Calu3 (cell line): ENCODE data around the gene CCDC142. TPM values are rescaled to one million over a fixed set of nuclear protein-coding genes. Genes with fewer than 3 reads are reported as not detected.

Source experiments
- Bru-seq: library from RNA; stranded (reverse); fragments of 400-500 nt; gene quantifications from one replicate; lab custom pipeline; 2021; lab: Mats Ljungman, UMichigan
- BruChase-seq, 2 experiments: library from RNA; stranded (reverse); fragments of 400-500 nt; gene quantifications; one replicate each; lab custom pipeline; 2021; lab: Mats Ljungman, UMichigan
- BruUV-seq: library from RNA; stranded (reverse); fragments of 400-500 nt; replicated peaks from 2 replicates; lab custom pipeline; 2021; lab: Mats Ljungman, UMichigan
- CTCF ChIA-PET: fragments of 300-600 bp; sonication (Branson Sonifier 250); formaldehyde crosslinking; loops from one replicate; lab custom pipeline; 2022; ENCODE audit warnings: antibody characterized with exemption; lab: Charles Lee
- DNase-seq: peaks from one replicate; pipeline ENCODE4 v3.0.0; 2022
- H3K27ac Mint-ChIP-seq: one replicate; pipeline ENCODE4 v1.8.0; 2022; ENCODE audit warnings: mixed read lengths; ENCODE audit not compliant: unreplicated experiment
- H3K27me3 Mint-ChIP-seq: one replicate; pipeline ENCODE4 v1.8.0; 2022; ENCODE audit warnings: mixed read lengths; ENCODE audit not compliant: unreplicated experiment
- H3K36me3 Mint-ChIP-seq: one replicate; pipeline ENCODE4 v1.8.0; 2022; ENCODE audit warnings: mild to moderate bottlenecking, moderate library complexity, mixed read lengths; ENCODE audit not compliant: insufficient read depth, unreplicated experiment
- H3K4me1 Mint-ChIP-seq: one replicate; pipeline ENCODE4 v1.8.0; 2022; ENCODE audit warnings: mild to moderate bottlenecking, low read depth, mixed read lengths; ENCODE audit not compliant: unreplicated experiment
- H3K4me3 Mint-ChIP-seq: one replicate; pipeline ENCODE4 v1.8.0; 2022; ENCODE audit warnings: mild to moderate bottlenecking, low read depth, moderate library complexity, mixed read lengths; ENCODE audit not compliant: unreplicated experiment
- H3K9me3 Mint-ChIP-seq: one replicate; pipeline ENCODE4 v1.8.0; 2022; ENCODE audit warnings: low read depth, mixed read lengths; ENCODE audit not compliant: unreplicated experiment
- CTCF ChIP-seq: fragments of 200-600 bp; IDR thresholded peaks from one replicate; pipeline ENCODE4 v1.8.0; 2022; ENCODE audit warnings: antibody characterized with exemption; ENCODE audit not compliant: unreplicated experiment
- intact Hi-C: fragments of 100-400 bp; cut with micrococcal nuclease; formaldehyde crosslinking; loops from one replicate; pipeline ENCODE4 v1.10.0; 2022; ENCODE audit not compliant: unreplicated experiment
- long read RNA-seq: library from polyadenylated mRNA; stranded (forward); transcript quantifications from one replicate; pipeline ENCODE4 v2.0.0, GENCODE V29; 2022
- total RNA-seq: library from RNA; stranded (reverse); gene quantifications from 2 replicates; pipeline ENCODE4 v1.2.3, GENCODE V29; 2022

Gene CCDC142
- 29.9 and 30.4 TPM in 2 replicates for total RNA-seq
- percentile 62 among the genes with signal in this experiment for Bru-seq, nascent RNA
- percentile 64 among the genes with signal in this experiment for BruChase-seq, experiment 1, labeled RNA remaining after a 6-hour chase
- BruChase-seq, experiment 2, labeled RNA remaining after a 2-hour chase, result percentile 70 among the genes with signal in this experiment
- long read RNA-seq, partial matches to known transcripts, result 3 of 13 reads
- long read RNA-seq, other reads (novel, unspliced or antisense), result 7 of 13 reads

- H3K4me3 Mint-ChIP-seq, result peak within 1 kb of the TSS; percentile 85
- peaks cover 24% of the 10 kb centered on the region for H3K4me1 Mint-ChIP-seq
- no peaks in the 10 kb centered on the region for H3K27me3 Mint-ChIP-seq
- intact Hi-C loops, result loop anchor here (1.0 kb wide), 3 partner anchors 42 to 104 kb away; partner anchors contain the start of gene RTKN
- DNase-seq, result peak; percentile 94
- TF ChIP-seq CTCF, result peak; percentile 79
- peaks cover 60% of the 10 kb centered on the region for H3K36me3 Mint-ChIP-seq
- peak within 1 kb of the TSS; percentile 68 for H3K27ac Mint-ChIP-seq
- H3K9me3 Mint-ChIP-seq, result no peaks in the 10 kb centered on the region
- CTCF ChIA-PET, result interaction anchor here (0.6 to 1.9 kb wide), 10 partner anchors 17 to 326 kb away, joined by 3 to 11 read pairs (median 4); partner anchors contain the start of genes AUP1, HTRA2, PCGF1 and WBP1
- TSS peak; percentile 82 for BruUV-seq
Measured at GRCh38 chr2:74482801-74483674, at the start of gene CCDC142, which contains the start of gene TTC31. Gene CCDC142, minus strand, starts transcription at chr2:74482998. Its CDS starts 161 bp downstream, at chr2:74482837. Gene TTC31, plus strand, starts transcription at chr2:74483081. Its CDS starts 15 bp downstream, at chr2:74483096.

- no peak for TF ChIP-seq CTCF
- no peak for DNase-seq
- Mint-ChIP-seq H3K4me1 (peaks cover 28% of the 10 kb centered on the region), H3K27me3 (peaks cover 18% of the 10 kb centered on the region), H3K27ac (no peak overlapping the region), H3K9me3 (no peaks in the 10 kb centered on the region), H3K4me3 (no peak overlapping the region), H3K36me3 (peaks cover 34% of the 10 kb centered on the region)
- intact Hi-C loops, result loop anchor here (1.0 to 10.0 kb wide), 2 partner anchors 49 to 197 kb away; partner anchors contain the start of gene TTC31
- CTCF ChIA-PET, result interaction anchor here (0.7 to 1.9 kb wide), 4 partner anchors 26 to 74 kb away, joined by 3 to 11 read pairs (median 5); partner anchors contain the start of genes CCDC142, TTC31 and WBP1
- BruUV-seq, result no TSS peak
Measured at GRCh38 chr2:74532222-74532621, 49.4 kb upstream of the CCDC142 start.

GRCh38 chr2:74531666-74532065 lies 48.9 kb upstream of the CCDC142 start:
- peaks cover 40% of the 10 kb centered on the region for H3K36me3 Mint-ChIP-seq
- no peaks in the 10 kb centered on the region for H3K9me3 Mint-ChIP-seq
- DNase-seq, result no peak
- H3K27me3 Mint-ChIP-seq, result peaks cover 12% of the 10 kb centered on the region
- no peak overlapping the region for H3K27ac Mint-ChIP-seq
- intact Hi-C loops, result loop anchor here (1.0 to 10.0 kb wide), 2 partner anchors 48 to 197 kb away; partner anchors contain the start of gene TTC31
- H3K4me3 Mint-ChIP-seq, result no peak overlapping the region
- TF ChIP-seq CTCF, result no peak
- H3K4me1 Mint-ChIP-seq, result peaks cover 28% of the 10 kb centered on the region
- CTCF ChIA-PET, result interaction anchor here (0.7 to 1.9 kb wide), 5 partner anchors 17 to 73 kb away, joined by 3 to 11 read pairs (median 5); partner anchors contain the start of genes CCDC142, TLX2, TTC31 and WBP1
- no TSS peak for BruUV-seq
